OCI-LY7 (cell line): ENCODE measurements around the gene BPIFB1.

Experiments
- CTCF ChIP-seq: fragments of 200-600 bp; sonication (generic); conservative IDR thresholded peaks from 2 replicates; pipeline ENCODE4 v1.5.1; 2014; ENCODE audit warnings: mild to moderate bottlenecking, antibody characterized with exemption, low read length, moderate library complexity, mixed read lengths
- EZH2phosphoT487 ChIP-seq: fragments of 200-600 bp; sonication (generic); IDR thresholded peaks from 2 replicates; pipeline ENCODE4 v1.6.1; 2018; ENCODE audit warnings: low read depth, borderline replicate concordance, mild to moderate bottlenecking, mixed run types, antibody characterized with exemption, low read length, moderate library complexity, mixed read lengths

- no peak for TF ChIP-seq CTCF
- TF ChIP-seq EZH2phosphoT487 = no peak
Observed at GRCh38 chr20:33309631-33310030, 26.6 kb downstream of the BPIFB1 start.
